Panc1 (cell line): ENCODE results near the gene ARHGAP8.

Source experiments
- POLR2AphosphoS5 ChIP-seq: IDR thresholded peaks from 2 replicates; pipeline ENCODE4 v1.6.1; 2012; ENCODE audit warnings: mild to moderate bottlenecking, low read depth, low read length, moderate library complexity
- REST ChIP-seq, 2 experiments: IDR thresholded peaks; 2 replicates each; pipeline ENCODE4 v1.6.1; 2011 to 2012; ENCODE audit warnings: low read depth in 2 of 2, control low read depth in 1 of 2, low read length in 1 of 2, mild to moderate bottlenecking in 1 of 2, moderate library complexity in 1 of 2; ENCODE audit not compliant: insufficient read depth in 1 of 2
- SIN3A ChIP-seq: IDR thresholded peaks from 2 replicates; pipeline ENCODE4 v1.6.1; 2012; ENCODE audit warnings: low read depth, mild to moderate bottlenecking, low read length, moderate library complexity, borderline replicate concordance; ENCODE audit not compliant: insufficient read depth
- TCF7L2 ChIP-seq: IDR thresholded peaks from 2 replicates; pipeline ENCODE4 v1.6.1; 2011; ENCODE audit warnings: mild to moderate bottlenecking, low read depth, low read length, inconsistent platforms
- TF ChIP-seq, protein P1 (sequence below): fragments of 450-650 bp; IDR thresholded peaks from 2 replicates; pipeline ENCODE4 v1.5.1; 2017; ENCODE audit warnings: mild to moderate bottlenecking

DNA sequence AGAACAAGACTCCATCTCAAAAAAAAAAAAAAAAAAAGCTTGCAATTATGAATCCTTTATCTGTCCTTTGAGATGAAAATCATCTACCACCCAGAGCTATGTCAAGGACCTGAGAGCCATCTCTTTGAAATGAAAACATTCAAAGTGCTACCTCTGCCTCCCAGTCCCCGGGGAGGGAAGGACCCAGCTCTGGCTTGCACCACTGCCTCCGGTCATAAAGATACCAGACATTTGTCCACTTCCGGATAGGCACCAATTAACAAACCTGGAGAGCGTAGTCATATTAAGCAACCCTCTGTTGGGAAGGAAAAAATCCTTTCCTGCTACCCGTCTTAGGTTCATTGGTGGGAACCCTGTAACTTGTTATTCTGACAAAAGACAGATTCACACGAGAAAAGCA, 98.6 kb downstream of the ARHGAP8 start:
- TF ChIP-seq, protein P1, sequence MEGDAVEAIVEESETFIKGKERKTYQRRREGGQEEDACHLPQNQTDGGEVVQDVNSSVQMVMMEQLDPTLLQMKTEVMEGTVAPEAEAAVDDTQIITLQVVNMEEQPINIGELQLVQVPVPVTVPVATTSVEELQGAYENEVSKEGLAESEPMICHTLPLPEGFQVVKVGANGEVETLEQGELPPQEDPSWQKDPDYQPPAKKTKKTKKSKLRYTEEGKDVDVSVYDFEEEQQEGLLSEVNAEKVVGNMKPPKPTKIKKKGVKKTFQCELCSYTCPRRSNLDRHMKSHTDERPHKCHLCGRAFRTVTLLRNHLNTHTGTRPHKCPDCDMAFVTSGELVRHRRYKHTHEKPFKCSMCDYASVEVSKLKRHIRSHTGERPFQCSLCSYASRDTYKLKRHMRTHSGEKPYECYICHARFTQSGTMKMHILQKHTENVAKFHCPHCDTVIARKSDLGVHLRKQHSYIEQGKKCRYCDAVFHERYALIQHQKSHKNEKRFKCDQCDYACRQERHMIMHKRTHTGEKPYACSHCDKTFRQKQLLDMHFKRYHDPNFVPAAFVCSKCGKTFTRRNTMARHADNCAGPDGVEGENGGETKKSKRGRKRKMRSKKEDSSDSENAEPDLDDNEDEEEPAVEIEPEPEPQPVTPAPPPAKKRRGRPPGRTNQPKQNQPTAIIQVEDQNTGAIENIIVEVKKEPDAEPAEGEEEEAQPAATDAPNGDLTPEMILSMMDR, result no peak
- TF ChIP-seq POLR2AphosphoS5 (no peak), REST (IDR thresholded peaks at IDR 0.05; ENCODE audit: insufficient read depth in 1 of 2, low read depth in 2 of 2, low read length in 1 of 2) (no peak), TCF7L2 (no peak), SIN3A (no peak)
